ENCODE measurements around the gene YDJC.

YDJC gene

DNA sequence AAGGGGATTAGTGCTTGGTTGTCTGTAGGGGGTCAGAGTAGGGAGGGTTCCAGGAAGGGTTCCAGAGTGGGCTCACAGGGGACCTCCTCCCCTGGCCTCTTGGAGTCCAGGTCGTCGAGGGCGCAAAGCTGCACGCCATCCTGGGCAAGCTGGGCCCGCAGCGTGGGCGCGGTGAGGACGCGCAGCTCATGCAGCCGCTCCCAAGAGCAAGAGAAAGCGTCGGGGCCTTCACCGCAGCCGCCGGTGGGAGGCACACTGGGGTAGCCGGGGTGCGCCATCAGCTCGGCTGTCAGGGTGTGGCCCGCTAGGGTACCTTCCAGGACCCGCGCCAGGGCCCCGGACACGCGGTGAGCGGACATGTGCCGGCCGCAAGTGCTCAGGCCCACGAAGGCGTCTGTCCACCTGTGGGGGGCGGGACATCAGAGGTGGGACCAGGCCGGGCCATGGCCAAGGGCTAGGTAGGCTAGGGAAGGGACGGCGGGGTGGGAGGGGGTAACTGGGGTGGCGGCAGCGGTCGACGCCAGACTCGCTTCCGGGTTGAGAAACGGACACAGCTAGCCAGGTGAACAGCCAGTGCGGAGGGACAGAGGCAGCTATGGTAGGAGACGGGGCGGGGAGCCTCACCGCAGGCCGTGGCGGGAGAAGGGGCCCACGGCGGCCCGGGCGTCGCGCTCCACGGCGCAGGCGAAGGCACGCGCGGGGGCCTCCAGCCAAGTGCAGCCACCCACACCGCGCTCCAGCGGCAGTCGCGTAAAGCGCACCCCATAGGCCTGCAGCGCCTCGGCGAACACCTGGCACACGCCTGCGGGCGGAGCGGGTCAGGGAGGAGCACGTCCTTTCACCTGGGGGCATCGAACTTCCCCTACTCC lies 1.2 kb downstream of the YDJC start:
- TF ChIP-seq, protein P1, sequence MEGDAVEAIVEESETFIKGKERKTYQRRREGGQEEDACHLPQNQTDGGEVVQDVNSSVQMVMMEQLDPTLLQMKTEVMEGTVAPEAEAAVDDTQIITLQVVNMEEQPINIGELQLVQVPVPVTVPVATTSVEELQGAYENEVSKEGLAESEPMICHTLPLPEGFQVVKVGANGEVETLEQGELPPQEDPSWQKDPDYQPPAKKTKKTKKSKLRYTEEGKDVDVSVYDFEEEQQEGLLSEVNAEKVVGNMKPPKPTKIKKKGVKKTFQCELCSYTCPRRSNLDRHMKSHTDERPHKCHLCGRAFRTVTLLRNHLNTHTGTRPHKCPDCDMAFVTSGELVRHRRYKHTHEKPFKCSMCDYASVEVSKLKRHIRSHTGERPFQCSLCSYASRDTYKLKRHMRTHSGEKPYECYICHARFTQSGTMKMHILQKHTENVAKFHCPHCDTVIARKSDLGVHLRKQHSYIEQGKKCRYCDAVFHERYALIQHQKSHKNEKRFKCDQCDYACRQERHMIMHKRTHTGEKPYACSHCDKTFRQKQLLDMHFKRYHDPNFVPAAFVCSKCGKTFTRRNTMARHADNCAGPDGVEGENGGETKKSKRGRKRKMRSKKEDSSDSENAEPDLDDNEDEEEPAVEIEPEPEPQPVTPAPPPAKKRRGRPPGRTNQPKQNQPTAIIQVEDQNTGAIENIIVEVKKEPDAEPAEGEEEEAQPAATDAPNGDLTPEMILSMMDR (IDR thresholded peaks at IDR 0.05; ENCODE audit: low read length, missing control alignments) = no peak
- no peak for DNase-seq (ENCODE audit: low read depth)
- peak overlapping the region; percentile 87 for H3K4me3 ChIP-seq (replicated peaks; ENCODE audit: low read depth, low read length)

GRCh38 chr22:21626735-21627469 lies 2.9 kb downstream of the YDJC start:
- no peak for DNase-seq (ENCODE audit: low read depth)
- TF ChIP-seq, protein P1 (IDR thresholded peaks at IDR 0.05; ENCODE audit: low read length, missing control alignments) = no peak

GRCh38 chr22:21626073-21626734 lies 3.6 kb downstream of the YDJC start:
- TF ChIP-seq, protein P1 (IDR thresholded peaks at IDR 0.05; ENCODE audit: low read length, missing control alignments) = no peak
- DNase-seq (ENCODE audit: low read depth) = no peak
- no peak overlapping the region for H3K4me3 ChIP-seq (replicated peaks; ENCODE audit: low read depth, low read length)

More at GRCh38 chr22:21626735-21627469, 2.9 kb downstream of the YDJC start:
- H3K4me3 ChIP-seq (replicated peaks; ENCODE audit: low read depth, low read length) = no peak overlapping the region

DNA sequence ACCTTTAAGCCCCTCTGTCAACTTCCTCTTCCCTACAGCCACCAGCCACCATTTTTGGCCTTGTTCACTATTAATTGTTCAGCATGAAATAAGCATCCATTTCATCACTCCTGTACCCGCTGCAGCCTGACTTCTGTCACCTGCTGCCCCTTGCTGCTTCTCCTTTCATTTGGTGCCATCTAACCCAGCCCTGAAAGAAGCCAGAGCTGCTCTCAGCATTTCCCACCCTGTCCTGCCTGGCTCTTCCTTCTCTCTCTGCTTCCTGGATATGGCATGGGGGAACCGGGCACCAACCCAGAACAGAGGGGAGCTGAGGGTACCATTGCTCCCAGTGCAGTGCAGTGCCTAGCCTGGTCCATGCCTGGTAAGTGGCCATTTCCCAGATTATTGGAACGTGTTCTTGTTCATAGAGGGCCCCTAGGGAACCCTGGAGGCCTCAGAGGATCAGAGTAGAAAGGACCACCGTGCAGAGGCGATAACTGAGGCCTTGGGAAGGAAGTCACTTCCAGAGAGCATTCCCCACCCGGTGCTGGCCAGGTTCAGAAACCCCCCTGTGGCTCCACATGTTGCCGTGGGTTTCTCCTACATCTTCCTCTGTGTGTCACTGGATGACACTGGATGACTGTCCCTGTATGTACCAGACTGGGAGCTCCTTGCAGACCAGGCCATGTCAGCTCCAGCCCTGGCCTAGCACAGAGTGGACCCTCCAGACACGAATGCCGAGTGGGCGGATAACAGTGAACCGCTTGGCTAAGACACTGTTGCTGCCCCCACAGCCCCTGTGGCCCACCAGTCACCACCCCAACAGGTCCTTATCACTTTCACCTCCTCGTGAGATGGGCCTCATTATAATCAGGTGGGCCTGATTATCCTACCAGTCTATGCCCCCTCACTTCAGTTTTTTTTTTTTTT lies 4.7 kb downstream of the YDJC start:
- H3K4me3 ChIP-seq (replicated peaks; ENCODE audit: low read depth, low read length) = no peak overlapping the region
- no peak for DNase-seq (ENCODE audit: low read depth)
- TF ChIP-seq, protein P1 (IDR thresholded peaks at IDR 0.05; ENCODE audit: low read length, missing control alignments) = no peak

DNA sequence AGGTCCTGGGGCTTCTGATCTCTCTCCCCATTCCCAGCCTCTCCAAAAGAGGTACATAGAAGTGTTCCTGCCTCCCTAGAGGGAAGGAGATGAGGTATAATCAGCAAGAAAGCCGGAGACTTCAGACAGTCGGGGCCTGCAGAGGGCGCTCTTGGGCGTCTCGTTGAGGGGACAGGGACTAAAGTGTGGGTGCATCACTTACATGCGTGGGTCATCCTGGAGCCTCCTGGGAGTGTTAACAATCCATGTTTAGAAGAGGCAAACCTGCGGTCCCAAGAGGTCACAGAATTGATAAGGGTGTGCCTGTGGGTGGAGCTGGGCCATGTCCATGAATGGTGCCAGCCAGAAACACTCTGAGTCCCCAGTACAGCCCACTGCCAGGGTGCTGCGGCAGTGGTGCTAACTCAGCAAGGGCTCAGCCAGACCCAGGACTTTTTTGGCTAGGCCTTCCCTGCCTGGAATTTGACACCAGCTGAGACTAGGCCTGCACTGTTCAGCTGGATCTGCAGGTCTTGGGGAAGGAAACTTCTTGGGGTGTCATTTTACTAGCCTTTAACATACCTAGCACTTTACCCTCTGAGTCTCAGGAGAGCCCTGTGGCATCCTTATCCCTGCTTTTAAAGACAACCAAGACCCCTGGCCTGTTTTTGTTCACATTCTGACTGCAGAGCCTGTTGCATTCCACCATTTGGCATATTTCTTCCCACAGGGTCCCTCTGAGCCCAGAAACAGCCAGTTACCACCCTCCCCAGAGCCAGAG lies 5.5 kb downstream of the YDJC start:
- TF ChIP-seq, protein P1 (IDR thresholded peaks at IDR 0.05; ENCODE audit: low read length, missing control alignments) = peak; percentile 55
- H3K4me3 ChIP-seq (replicated peaks; ENCODE audit: low read depth, low read length) = no peak overlapping the region
- DNase-seq (ENCODE audit: low read depth) = peak; percentile 21

Measured in fibroblast of pulmonary artery (primary cell).